PC-3 (cell line): ENCODE results near the gene NAV2.
"Not testable (repeated sequence)": the region's sequence is repeated elsewhere in the genome, so short reads cannot be mapped to it uniquely, and the experiment has no call there.

ENCODE experiments used
- EZH2phosphoT487 ChIP-seq: fragments of 300-600 bp; sonication (generic); IDR thresholded peaks from 2 replicates; pipeline ENCODE4 v1.6.1; 2018; ENCODE audit warnings: mild to moderate bottlenecking, antibody characterized with exemption, low read length, borderline replicate concordance
- TF ChIP-seq, protein P1 (sequence below): fragments of 300-600 bp; sonication (generic); conservative IDR thresholded peaks from 2 replicates; pipeline ENCODE4 v1.5.1; 2017; ENCODE audit warnings: antibody characterized with exemption, low read depth, mild to moderate bottlenecking, low read length

- TF ChIP-seq, protein P1, sequence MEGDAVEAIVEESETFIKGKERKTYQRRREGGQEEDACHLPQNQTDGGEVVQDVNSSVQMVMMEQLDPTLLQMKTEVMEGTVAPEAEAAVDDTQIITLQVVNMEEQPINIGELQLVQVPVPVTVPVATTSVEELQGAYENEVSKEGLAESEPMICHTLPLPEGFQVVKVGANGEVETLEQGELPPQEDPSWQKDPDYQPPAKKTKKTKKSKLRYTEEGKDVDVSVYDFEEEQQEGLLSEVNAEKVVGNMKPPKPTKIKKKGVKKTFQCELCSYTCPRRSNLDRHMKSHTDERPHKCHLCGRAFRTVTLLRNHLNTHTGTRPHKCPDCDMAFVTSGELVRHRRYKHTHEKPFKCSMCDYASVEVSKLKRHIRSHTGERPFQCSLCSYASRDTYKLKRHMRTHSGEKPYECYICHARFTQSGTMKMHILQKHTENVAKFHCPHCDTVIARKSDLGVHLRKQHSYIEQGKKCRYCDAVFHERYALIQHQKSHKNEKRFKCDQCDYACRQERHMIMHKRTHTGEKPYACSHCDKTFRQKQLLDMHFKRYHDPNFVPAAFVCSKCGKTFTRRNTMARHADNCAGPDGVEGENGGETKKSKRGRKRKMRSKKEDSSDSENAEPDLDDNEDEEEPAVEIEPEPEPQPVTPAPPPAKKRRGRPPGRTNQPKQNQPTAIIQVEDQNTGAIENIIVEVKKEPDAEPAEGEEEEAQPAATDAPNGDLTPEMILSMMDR: not testable (repeated sequence)
- TF ChIP-seq EZH2phosphoT487: not testable (repeated sequence)
Observed at GRCh38 chr11:20006618-20007017, 294.0 kb downstream of the NAV2 start.
